Adrenal gland (tissue), 5 donors: Measurements from ENCODE around the gene DLGAP1.

Experiments
- CTCF ChIP-seq, 6 experiments: fragments of 450-650 bp in 4 of 6; fragments of 200-600 bp in 2 of 6; sonication (generic) in 1 of 6; IDR thresholded peaks; 1 replicate in 5 of 6; 2 replicates in 1 of 6; pipeline versions ENCODE4 v1.5.1 to v1.8.0; 2016 to 2021; ENCODE audit warnings: antibody characterized with exemption in 6 of 6, mild to moderate bottlenecking in 2 of 6, moderate library complexity in 1 of 6
- POLR2A ChIP-seq, 2 donors: fragments of 450-650 bp; IDR thresholded peaks; one replicate each; pipeline ENCODE4 v1.6.1; 2017; ENCODE audit warnings: antibody characterized with exemption in 2 of 2, mild to moderate bottlenecking in 2 of 2, moderate library complexity in 1 of 2
- donor health status: DM: no; HTN: no; CAD: no.

- TF ChIP-seq CTCF (IDR thresholded peaks at IDR 0.05) (peak; percentile 13 to 45 (median 34)), POLR2A (IDR thresholded peaks at IDR 0.05) (no peak)
Observed at GRCh38 chr18:3481696-3482210, 973.4 kb downstream of the DLGAP1 start.
